LNCaP clone FGC (cell line): ENCODE results near the gene LRRC25.

Experiments used
- DNase-seq: peaks from one replicate; pipeline ENCODE4 v3.0.0-alpha.2; 2011; ENCODE audit warnings: low read depth
- H3K4me3 ChIP-seq: 2 replicates; pipeline ENCODE4 v1.5.1; 2011; ENCODE audit warnings: mild to moderate bottlenecking, low read depth, low read length, control low read depth
- TF ChIP-seq, protein P1 (sequence below): IDR thresholded peaks from 2 replicates; pipeline ENCODE4 v1.5.1; 2012; ENCODE audit warnings: mild to moderate bottlenecking; ENCODE audit not compliant: control insufficient read depth, insufficient read depth; ENCODE audit errors: extremely low read depth

LRRC25 gene

DNA sequence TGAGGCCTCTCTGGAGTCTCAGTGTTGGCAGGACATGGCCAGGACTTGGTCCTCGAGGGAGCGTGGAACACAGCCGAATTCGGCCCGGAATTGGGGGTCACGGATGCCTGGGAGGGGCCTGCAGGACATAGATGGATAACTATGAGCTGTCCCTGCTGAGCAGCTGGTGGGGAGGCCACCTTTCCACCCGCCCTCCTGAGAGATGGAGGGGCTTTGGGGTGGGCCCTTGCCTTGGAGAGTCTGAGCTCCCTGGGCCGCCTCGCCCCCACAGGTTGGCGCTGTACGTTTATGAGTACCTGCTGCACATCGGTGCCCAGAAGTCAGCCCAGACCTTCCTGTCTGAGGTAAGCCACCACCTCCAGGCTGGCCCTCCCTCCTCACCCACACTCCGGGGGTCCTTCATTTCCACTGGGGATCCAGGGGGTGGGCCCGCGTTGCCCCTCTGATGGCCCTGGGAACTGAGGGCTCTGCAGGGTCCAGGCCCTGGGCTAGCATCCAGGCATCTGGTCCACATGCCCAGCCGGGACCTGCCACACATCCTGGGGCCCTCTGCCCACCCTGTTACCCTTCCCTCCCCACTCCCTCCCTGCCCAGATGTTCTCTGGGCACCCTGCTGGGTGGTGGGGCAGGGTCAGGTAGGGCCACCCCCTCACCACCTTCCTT, 29.8 kb upstream of the LRRC25 start:
- no peak for DNase-seq
- no peak overlapping the region for H3K4me3 ChIP-seq
- TF ChIP-seq, protein P1, sequence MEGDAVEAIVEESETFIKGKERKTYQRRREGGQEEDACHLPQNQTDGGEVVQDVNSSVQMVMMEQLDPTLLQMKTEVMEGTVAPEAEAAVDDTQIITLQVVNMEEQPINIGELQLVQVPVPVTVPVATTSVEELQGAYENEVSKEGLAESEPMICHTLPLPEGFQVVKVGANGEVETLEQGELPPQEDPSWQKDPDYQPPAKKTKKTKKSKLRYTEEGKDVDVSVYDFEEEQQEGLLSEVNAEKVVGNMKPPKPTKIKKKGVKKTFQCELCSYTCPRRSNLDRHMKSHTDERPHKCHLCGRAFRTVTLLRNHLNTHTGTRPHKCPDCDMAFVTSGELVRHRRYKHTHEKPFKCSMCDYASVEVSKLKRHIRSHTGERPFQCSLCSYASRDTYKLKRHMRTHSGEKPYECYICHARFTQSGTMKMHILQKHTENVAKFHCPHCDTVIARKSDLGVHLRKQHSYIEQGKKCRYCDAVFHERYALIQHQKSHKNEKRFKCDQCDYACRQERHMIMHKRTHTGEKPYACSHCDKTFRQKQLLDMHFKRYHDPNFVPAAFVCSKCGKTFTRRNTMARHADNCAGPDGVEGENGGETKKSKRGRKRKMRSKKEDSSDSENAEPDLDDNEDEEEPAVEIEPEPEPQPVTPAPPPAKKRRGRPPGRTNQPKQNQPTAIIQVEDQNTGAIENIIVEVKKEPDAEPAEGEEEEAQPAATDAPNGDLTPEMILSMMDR, result no peak

DNA sequence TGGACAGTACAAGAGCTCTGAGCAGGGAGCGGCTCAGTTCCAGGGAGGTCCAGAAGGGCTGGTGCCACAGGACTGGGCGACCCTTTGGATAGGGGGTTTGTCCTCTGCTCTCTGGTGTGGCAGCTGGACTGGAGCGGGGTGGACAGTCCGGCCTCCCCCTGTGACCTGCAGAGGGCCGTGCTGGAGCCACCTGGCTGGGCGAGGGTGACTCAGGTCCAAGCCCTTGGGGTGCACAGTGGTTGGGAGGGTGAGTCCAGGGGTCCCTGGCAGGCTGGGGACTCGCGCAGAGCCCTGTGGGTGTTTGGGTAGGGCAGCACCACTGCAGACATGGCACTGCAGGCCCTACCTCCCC, 29.0 kb upstream of the LRRC25 start:
- H3K4me3 ChIP-seq, result no peak overlapping the region
- no peak for DNase-seq
- TF ChIP-seq, protein P1, result no peak

DNA sequence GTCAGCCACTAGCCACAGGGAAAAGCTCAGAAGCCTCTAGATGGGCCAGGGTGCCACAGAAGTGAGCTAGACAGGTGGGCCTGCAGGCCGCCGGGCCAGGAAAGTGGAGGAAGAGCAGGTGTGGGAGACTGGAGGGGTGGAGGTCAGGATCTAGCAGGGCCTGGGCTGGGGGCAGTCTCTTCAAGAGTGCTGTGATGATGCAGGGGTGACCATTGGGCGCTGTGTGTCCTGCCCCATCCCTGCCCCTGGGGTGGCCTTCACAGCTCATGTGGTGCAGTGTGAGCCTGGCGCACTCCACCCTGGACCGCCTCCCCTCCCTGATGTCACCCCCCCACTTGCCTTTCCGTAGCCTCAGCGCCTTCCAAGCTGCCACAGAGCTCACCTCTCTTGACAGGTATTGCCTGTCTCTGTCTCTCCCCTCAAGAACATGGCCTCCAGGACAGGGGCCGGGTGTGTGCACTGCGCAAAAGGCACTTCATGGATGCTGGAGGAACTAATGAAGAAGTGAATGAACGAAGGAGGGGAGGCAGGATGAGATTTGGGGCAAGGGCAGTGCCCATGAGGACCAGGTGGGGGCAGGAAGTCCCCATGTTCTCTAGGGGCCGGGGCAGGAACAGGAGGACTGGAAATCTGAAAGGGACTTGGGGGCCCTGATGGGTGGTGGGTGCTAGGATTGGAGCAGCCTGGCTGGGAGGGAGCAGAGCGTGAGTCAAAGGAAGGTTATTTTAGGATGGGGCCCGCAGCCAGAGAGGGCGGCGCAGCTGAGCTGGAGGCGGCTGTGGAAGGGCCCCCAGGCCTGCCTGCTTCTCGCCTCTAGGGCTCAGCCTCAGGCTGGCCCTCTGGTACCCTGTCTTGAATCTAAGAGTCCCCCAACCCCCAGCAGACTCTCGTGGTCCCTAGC, 28.3 kb upstream of the LRRC25 start:
- no peak for DNase-seq
- TF ChIP-seq, protein P1, result no peak
- no peak overlapping the region for H3K4me3 ChIP-seq

DNA sequence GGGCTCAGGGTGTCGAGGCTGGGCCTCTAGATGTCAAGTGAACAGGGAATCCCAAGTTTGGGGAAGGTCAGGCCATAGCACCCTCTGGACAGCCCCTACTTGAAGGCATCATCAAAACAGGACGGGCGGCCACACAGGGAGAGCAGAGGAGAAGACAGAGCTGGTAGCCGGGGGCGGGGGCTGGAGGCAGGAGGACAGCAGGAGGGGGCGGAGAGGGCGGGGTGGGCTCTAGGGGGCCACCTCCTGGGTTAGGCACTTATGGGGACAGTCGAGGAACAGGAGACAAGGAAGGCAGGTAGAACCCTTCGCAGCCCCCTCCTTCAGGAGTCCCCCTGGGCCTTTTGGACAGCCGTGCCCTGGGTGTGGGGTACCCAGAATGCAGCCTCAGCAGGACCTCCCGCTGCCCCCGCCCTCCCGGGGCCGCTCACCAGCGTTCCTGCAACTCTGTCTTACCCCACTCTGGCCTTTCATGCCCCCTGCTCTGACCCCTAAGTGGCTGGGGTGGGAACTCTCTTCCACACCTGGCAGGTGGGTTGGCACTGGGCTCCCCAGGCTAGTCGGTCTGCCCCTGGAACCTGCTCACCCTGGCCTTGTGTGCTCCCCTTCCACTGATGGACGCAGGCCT, 27.6 kb upstream of the LRRC25 start:
- no peak overlapping the region for H3K4me3 ChIP-seq
- DNase-seq, result no peak
- TF ChIP-seq, protein P1, result no peak

DNA sequence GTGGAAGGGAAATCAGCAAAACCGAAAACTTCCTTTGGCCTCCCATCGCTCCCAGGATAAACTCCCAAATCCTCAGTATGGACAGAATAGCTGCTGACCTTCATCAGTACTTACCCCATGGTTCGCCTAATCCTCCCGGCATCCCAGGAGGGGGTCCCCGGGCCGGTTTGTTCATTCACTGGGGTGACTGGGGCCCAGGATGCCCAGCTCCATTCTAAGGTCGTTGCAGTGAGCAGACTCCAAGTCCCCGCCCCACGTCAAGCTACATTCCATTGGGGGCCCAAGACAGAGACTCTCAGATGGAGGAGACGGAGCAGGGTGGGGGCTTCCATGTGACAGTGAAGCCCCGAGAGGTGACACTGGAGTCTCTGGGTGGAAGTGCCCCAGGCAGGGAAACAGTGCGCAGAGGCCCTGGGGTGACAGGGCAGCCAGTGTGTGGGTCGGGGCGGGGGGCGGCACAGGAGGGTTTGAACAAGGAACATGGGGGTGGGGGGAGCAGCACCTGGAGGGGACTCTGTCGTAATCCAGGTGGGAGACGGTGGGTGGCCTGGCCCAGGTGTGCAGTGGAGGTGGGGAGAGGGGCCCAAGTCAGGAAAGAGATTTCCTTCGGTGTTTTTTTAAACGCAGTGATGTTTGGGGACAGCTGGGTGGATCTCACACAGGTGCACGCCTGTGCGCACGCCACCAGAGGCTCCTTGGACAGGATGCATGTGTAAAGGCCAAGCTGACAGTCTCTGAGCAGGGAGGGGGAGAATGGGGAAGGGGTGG, 26.9 kb upstream of the LRRC25 start:
- no peak for DNase-seq
- no peak overlapping the region for H3K4me3 ChIP-seq
- TF ChIP-seq, protein P1, result no peak

DNA sequence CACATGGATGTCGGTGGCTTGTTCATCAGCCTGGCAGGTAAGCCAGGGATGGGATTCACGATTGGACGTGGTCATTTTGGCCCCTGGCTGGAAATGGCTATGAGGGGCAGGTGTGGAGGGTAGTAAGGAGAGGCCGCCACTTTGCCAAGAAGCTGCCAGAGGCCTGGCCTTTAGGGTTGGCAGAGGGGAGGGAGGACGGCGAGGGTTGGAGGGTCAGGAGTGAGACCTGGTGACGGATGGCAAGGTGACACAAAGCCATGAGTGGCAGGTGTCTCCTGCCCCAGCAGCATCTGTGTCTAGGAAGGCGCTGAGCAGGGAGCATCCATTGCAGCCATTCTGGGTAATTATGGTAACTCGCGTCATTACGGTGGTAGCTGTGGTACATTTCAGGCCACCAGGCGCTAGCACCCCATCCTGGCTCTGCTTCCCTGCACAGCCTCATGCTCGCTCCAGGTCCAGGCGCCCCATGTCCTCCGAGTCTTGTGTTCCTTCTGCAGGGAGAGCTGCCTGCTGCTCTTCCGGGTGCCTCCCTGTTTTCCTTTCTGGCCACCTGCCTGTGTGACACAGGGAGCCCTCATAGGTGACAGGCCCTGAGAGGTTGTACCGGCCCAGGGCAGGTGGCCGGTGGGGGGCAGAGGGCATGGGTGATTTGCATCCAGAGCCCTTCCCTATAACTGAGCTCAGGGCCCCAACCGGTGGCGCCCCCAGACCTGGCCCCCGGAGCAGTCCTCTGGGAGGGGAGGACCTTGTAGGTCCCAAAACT, 26.0 kb upstream of the LRRC25 start:
- DNase-seq, result no peak
- TF ChIP-seq, protein P1, result no peak
- no peak overlapping the region for H3K4me3 ChIP-seq
